Adrenal gland (tissue), 12 donors: ENCODE results near the gene ARVCF. TPM values are rescaled to one million over a fixed set of nuclear protein-coding genes. Genes with fewer than 3 reads are reported as not detected.
A peak's percentile ranks its signal among the peaks of the same experiment; 100 is the strongest.

Experiments
- DNase-seq, 7 donors: peaks; one replicate each; pipeline ENCODE4 v3.0.0-alpha.2; 2019 to 2020
- H3K27ac ChIP-seq, 5 donors: fragments of 200-600 bp; sonication (generic) in 4 of 5; 1 replicate in 3 of 5; 2 replicates in 2 of 5; pipeline versions ENCODE4 v1.5.1 to v1.8.0; 2016 to 2020; ENCODE audit warnings: mild to moderate bottlenecking in 1 of 5
- H3K27me3 ChIP-seq: fragments of 200-600 bp; 2 replicates; pipeline ENCODE4 v1.8.0; 2021
- H3K36me3 ChIP-seq, 2 donors: fragments of 200-600 bp; replicated peaks in 1 of 2; 1 replicate in 1 of 2; 2 replicates in 1 of 2; pipeline versions ENCODE4 v1.5.1 to v1.8.0; 2018 to 2022
- H3K4me1 ChIP-seq, 2 donors: fragments of 200-600 bp; replicated peaks in 1 of 2; 1 replicate in 1 of 2; 2 replicates in 1 of 2; pipeline versions ENCODE4 v1.5.1 to v1.8.0; 2018 to 2021
- H3K4me3 ChIP-seq, 4 donors: fragments of 200-600 bp; sonication (generic) in 3 of 4; one replicate each; pipeline ENCODE4 v1.5.1; 2016 to 2018
- H3K9me3 ChIP-seq, 3 donors: fragments of 200-600 bp; sonication (generic) in 1 of 3; replicated peaks in 1 of 3; 1 replicate in 2 of 3; 2 replicates in 1 of 3; pipeline versions ENCODE4 v1.5.1 to v1.8.0; 2016 to 2021
- POLR2A ChIP-seq, 2 donors: fragments of 450-650 bp; IDR thresholded peaks; one replicate each; pipeline ENCODE4 v1.6.1; 2017; ENCODE audit warnings: antibody characterized with exemption in 2 of 2, mild to moderate bottlenecking in 2 of 2, moderate library complexity in 1 of 2
- WGBS, 4 donors: extraction: QIAGEN DNeasy Blood & Tissue Kit in 2 of 4; methylation state at CpG; one replicate each; pipeline versions ENCODE4 v1.1.5 to v1.1.7; 2013 to 2017; 5-methylcytosine and 5-hydroxymethylcytosine counted together
- intact Hi-C, 2 donors: fragments of 100-400 bp; cut with DNase I; formaldehyde crosslinking; loops; one replicate each; pipeline versions ENCODE4 v1.14.1 to v1.15.0; 2022 to 2023
- polyA plus RNA-seq, 3 donors: library from polyadenylated mRNA; stranded (reverse); fragments of 200-250 nt in 2 of 3; fragments of 350-450 nt in 1 of 3; fragmentation: Illumina TruSeq in 1 of 3; extraction: RNeasy Lipid Tissue Mini Kit (QIAGEN cat#74804) in 1 of 3; gene quantifications; one replicate each; pipeline ENCODE4 v1.2.3, GENCODE V29; 2013 to 2014
- total RNA-seq, 9 donors: library from RNA; depleted of rRNA in 4 of 9; stranded (reverse); fragments of >200 nt in 4 of 9; fragments of 120-200 nt in 1 of 9; fragmentation: NEBNext Ultra II Directional in 1 of 9; extraction: Animal tissue kit (Norgen Biotek cat#: 25700) in 1 of 9; gene quantifications; one replicate each; pipeline versions ENCODE4 v1.1.0 to v1.2.4, GENCODE V29; 2013 to 2023
- TF ChIP-seq, protein P1 (sequence below), 6 experiments: fragments of 450-650 bp in 4 of 6; fragments of 200-600 bp in 2 of 6; sonication (generic) in 1 of 6; IDR thresholded peaks; 1 replicate in 5 of 6; 2 replicates in 1 of 6; pipeline versions ENCODE4 v1.5.1 to v1.8.0; 2016 to 2021; ENCODE audit warnings: antibody characterized with exemption in 6 of 6, mild to moderate bottlenecking in 2 of 6, moderate library complexity in 1 of 6
- donor health status: healthy with polysubstance abuse.
- donor health status: Bipolar disorder and iron deficiency.
- donor health status: DM: yes; HTN: yes; CAD: no.
- donor health status: DM: no; HTN: no; CAD: no.
- donor health status: DM: no; HTN: no; CAD: no.
- donor health status: DM: yes; HTN: yes; CAD: no.

Gene ARVCF
- total and polyA plus RNA-seq, 12 donors, result 1.2 to 74.8 (median 18.6) TPM

DNA sequence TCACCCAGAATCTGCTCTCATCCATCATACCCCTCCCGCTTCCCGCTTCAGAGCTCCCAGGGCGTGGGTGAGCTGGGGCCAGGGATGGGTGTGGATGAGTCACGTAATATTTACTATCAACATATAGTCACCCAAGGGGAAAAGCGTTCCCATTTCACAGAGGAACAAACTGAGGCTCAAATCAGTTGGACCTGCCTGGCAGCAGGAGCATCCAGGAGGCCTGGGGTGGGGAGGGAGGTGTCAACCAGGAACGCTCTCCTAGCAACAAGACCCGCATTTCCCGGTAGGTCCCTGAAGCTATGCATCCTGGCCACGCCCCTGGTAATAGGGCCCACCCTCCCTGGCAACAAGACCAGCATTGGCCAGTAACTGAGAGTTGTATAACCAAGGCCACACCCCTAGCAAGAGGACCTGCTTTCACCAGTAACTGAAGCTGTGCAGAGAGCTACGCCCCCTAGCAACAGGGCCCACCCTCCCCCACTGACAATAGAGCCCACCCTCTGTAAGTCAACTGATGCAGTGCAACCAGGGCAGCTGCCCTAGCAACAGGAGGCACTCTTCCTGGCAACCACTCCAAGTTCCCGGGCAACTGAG, 42.3 kb downstream of the ARVCF start:
- TF ChIP-seq, protein P1, sequence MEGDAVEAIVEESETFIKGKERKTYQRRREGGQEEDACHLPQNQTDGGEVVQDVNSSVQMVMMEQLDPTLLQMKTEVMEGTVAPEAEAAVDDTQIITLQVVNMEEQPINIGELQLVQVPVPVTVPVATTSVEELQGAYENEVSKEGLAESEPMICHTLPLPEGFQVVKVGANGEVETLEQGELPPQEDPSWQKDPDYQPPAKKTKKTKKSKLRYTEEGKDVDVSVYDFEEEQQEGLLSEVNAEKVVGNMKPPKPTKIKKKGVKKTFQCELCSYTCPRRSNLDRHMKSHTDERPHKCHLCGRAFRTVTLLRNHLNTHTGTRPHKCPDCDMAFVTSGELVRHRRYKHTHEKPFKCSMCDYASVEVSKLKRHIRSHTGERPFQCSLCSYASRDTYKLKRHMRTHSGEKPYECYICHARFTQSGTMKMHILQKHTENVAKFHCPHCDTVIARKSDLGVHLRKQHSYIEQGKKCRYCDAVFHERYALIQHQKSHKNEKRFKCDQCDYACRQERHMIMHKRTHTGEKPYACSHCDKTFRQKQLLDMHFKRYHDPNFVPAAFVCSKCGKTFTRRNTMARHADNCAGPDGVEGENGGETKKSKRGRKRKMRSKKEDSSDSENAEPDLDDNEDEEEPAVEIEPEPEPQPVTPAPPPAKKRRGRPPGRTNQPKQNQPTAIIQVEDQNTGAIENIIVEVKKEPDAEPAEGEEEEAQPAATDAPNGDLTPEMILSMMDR (IDR thresholded peaks at IDR 0.05), result no peak
- no peak for TF ChIP-seq POLR2A (IDR thresholded peaks at IDR 0.05)
- WGBS, 4 donors, result 62 to 65% (median 64%) methylated on average over 9 to 11 of the region's 11 CpGs
- no peak overlapping the region for H3K27ac ChIP-seq
- peaks cover 0 to 16% of the 10 kb centered on the region in 2 donors for H3K36me3 ChIP-seq
- peak in 3 of 7 donors; percentile 44 to 80 (median 57) for DNase-seq
- H3K9me3 ChIP-seq, result no peaks in the 10 kb centered on the region
- peaks cover 13 to 14% of the 10 kb centered on the region in 2 donors for H3K4me1 ChIP-seq
- no peaks in the 10 kb centered on the region for H3K27me3 ChIP-seq
- intact Hi-C loops, result loop anchor here (5.0 to 10.0 kb wide), 4 partner anchors 43 to 158 kb away; partner anchors contain the start of genes ARVCF (in 1 of the 2), DGCR8 (in 1 of the 2) and ZDHHC8 (in 1 of the 2)
- H3K4me3 ChIP-seq, result no peak overlapping the region

- peaks cover 0 to 16% of the 10 kb centered on the region in 2 donors for H3K36me3 ChIP-seq
- peaks cover 15 to 19% of the 10 kb centered on the region in 2 donors for H3K4me1 ChIP-seq
- H3K4me3 ChIP-seq, result no peak overlapping the region
- no peaks in the 10 kb centered on the region for H3K9me3 ChIP-seq
- intact Hi-C loops, result loop anchor here (5.0 to 10.0 kb wide), 4 partner anchors 44 to 159 kb away; partner anchors contain the start of genes ARVCF (in 1 of the 2), DGCR8 (in 1 of the 2) and ZDHHC8 (in 1 of the 2)
- no peaks in the 10 kb centered on the region for H3K27me3 ChIP-seq
- DNase-seq, result no peak
- no peak for TF ChIP-seq POLR2A (IDR thresholded peaks at IDR 0.05)
- TF ChIP-seq, protein P1 (IDR thresholded peaks at IDR 0.05), result no peak
- H3K27ac ChIP-seq, result no peak overlapping the region
- WGBS, 4 donors, result 95 to 97% (median 95%) methylated on average over 44 to 46 of the region's 46 CpGs
These were observed 42.9 kb downstream of the ARVCF start for GRCh38 chr22:19973551-19974267.

- intact Hi-C loops, result loop anchor here (1.0 to 10.0 kb wide), 5 partner anchors 38 to 159 kb away; partner anchors contain the start of genes ARVCF (in 1 of the 2), DGCR8 (in 1 of the 2) and ZDHHC8 (in 1 of the 2)
- peaks cover 15 to 19% of the 10 kb centered on the region in 2 donors for H3K4me1 ChIP-seq
- H3K9me3 ChIP-seq, result no peaks in the 10 kb centered on the region
- no peak for TF ChIP-seq POLR2A (IDR thresholded peaks at IDR 0.05)
- TF ChIP-seq, protein P1 (IDR thresholded peaks at IDR 0.05), result no peak
- no peak overlapping the region for H3K4me3 ChIP-seq
- DNase-seq, result no peak
- 84 to 94% (median 91%) methylated on average over 29 to 50 of the region's 50 CpGs for WGBS, 4 donors
- no peak overlapping the region for H3K27ac ChIP-seq
- no peaks in the 10 kb centered on the region for H3K27me3 ChIP-seq
- peaks cover 0 to 21% of the 10 kb centered on the region in 2 donors for H3K36me3 ChIP-seq
These were observed 43.7 kb downstream of the ARVCF start for GRCh38 chr22:19972652-19973550.
